ENCODE results near the gene TMTC1.
"Not testable (repeated sequence)": the region's sequence is repeated elsewhere in the genome, so short reads cannot be mapped to it uniquely, and the experiment has no call there.

Gene TMTC1

GRCh38 chr12:29634057-29634456 is 149.7 kb downstream of the TMTC1 start:
- TF ChIP-seq CTCF (IDR thresholded peaks at IDR 0.05; ENCODE audit: borderline replicate concordance, control extremely low read depth, extremely low read depth, insufficient read depth, missing control alignments), result no peak
- in situ Hi-C loops (cut with MboI; ENCODE audit: low sequenced_read_pairs, unreplicated experiment), result no loop called here

DNA sequence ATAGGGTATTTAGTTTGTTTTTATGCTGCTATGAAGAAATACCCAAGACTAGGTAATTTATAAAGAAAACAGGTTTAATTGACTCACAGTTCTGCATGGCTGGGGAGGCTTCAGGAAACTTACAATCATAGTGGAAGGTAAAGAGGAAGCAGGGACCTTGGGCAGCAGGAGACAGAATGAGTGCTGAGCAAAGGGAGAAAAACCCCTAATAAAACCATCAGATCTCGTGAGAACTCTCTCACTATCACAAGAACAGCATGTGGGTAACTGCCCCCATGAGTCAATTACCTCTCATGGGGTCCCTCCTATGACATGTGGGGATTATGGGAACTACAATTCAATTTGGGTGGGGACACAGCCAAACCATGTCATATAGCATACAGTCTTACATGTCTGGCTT is 153.6 kb downstream of the TMTC1 start:
- in situ Hi-C loops (cut with MboI; ENCODE audit: low sequenced_read_pairs, unreplicated experiment); DNase-seq (ENCODE audit: low spot score): not testable (repeated sequence)

More at GRCh38 chr12:29634057-29634456, 149.7 kb downstream of the TMTC1 start:
- DNase-seq (ENCODE audit: low spot score), result no peak

- no peak for TF ChIP-seq CTCF (IDR thresholded peaks at IDR 0.05; ENCODE audit: borderline replicate concordance, control extremely low read depth, extremely low read depth, insufficient read depth, missing control alignments)
- in situ Hi-C loops (cut with MboI; ENCODE audit: low sequenced_read_pairs, unreplicated experiment), result no loop called here
- DNase-seq (ENCODE audit: low spot score), result no peak
These were observed 156.5 kb downstream of the TMTC1 start for GRCh38 chr12:29627221-29627620.

DNA sequence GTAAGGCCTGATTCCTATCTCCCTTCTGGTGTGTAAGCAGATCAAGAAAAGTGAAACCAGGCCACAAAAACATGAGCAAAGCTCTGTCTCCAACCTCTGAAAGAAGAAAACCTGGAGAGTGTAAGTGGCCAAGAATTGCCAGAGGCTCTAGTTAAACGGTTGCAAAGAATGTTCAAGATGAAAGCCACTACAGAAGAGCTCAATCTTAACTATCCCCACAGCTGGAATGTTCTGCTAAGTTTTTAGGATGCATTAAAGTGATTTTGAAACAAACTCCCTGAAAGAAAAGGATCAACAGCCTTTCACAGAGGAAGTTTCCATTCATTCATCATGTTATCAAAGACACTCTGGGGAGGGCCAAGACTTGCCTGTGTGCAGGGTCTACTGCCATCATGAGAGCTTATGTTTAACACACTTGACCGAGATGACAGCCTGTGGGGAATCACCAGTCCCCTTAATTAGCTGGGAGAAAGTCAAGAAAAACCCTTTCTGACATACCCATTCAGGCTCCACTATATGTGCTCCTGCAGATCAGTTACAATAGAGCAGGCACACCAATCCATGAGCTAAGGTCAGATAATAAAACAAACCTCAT is 158.3 kb downstream of the TMTC1 start:
- DNase-seq (ENCODE audit: low spot score), result no peak
- TF ChIP-seq CTCF (IDR thresholded peaks at IDR 0.05; ENCODE audit: borderline replicate concordance, control extremely low read depth, extremely low read depth, insufficient read depth, missing control alignments), result no peak
- in situ Hi-C loops (cut with MboI; ENCODE audit: low sequenced_read_pairs, unreplicated experiment), result no loop called here

GRCh38 chr12:29622251-29622650 is 161.5 kb downstream of the TMTC1 start:
- in situ Hi-C loops (cut with MboI; ENCODE audit: low sequenced_read_pairs, unreplicated experiment), result no loop called here
- TF ChIP-seq CTCF (IDR thresholded peaks at IDR 0.05; ENCODE audit: borderline replicate concordance, control extremely low read depth, extremely low read depth, insufficient read depth, missing control alignments), result no peak
- no peak for DNase-seq (ENCODE audit: low spot score)

GRCh38 chr12:29620030-29620429 is 163.7 kb downstream of the TMTC1 start:
- DNase-seq (ENCODE audit: low spot score), result no peak
- in situ Hi-C loops (cut with MboI; ENCODE audit: low sequenced_read_pairs, unreplicated experiment), result no loop called here
- TF ChIP-seq CTCF (IDR thresholded peaks at IDR 0.05; ENCODE audit: borderline replicate concordance, control extremely low read depth, extremely low read depth, insufficient read depth, missing control alignments), result no peak

DNA sequence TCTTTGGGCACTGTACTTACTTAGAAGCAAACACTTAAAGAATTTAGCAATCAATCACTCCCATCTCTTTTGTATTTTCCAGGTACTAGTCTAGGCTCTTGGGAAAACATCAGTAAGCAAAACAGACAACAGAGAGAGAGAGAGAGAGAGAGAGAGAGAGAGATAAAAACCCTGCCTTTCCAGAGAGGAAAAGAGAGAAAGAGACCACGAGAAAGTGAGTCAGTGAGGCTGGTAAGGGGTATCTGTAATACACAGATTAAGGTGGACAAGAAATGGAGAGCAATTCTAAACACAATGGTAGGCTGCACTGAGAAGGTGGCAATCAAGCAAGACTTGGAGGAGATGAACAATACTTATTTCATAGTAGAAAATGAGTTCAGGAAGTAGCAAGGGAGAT is 166.3 kb downstream of the TMTC1 start:
- no peak for DNase-seq (ENCODE audit: low spot score)
- in situ Hi-C loops (cut with MboI; ENCODE audit: low sequenced_read_pairs, unreplicated experiment), result no loop called here
- no peak for TF ChIP-seq CTCF (IDR thresholded peaks at IDR 0.05; ENCODE audit: borderline replicate concordance, control extremely low read depth, extremely low read depth, insufficient read depth, missing control alignments)
